HUES6 (cell line): ENCODE results near the gene PARN.
"Not testable (repeated sequence)": the region's sequence is repeated elsewhere in the genome, so short reads cannot be mapped to it uniquely, and the experiment has no call there.

Experiments used
- H3K27ac ChIP-seq: 2 replicates; pipeline ENCODE4 v1.7.0; 2013; ENCODE audit warnings: low read depth, mild to moderate bottlenecking, low read length, inconsistent platforms
- H3K27me3 ChIP-seq: 2 replicates; pipeline ENCODE4 v1.6.1; 2013; ENCODE audit warnings: low read length; ENCODE audit not compliant: control insufficient read depth, insufficient read depth
- H3K36me3 ChIP-seq: 2 replicates; pipeline ENCODE4 v1.6.1; 2013; ENCODE audit warnings: low read length; ENCODE audit not compliant: control insufficient read depth, insufficient read depth
- H3K4me1 ChIP-seq: 2 replicates; pipeline ENCODE4 v1.6.1; 2013; ENCODE audit warnings: low read length; ENCODE audit not compliant: control insufficient read depth, insufficient read depth
- H3K4me3 ChIP-seq: 2 replicates; pipeline ENCODE4 v1.5.1; 2013; ENCODE audit warnings: low read depth, low read length
- H3K9ac ChIP-seq: one replicate; pipeline ENCODE4 v1.6.1; 2013; ENCODE audit warnings: mild to moderate bottlenecking, low read length
- H3K9me3 ChIP-seq: 2 replicates; pipeline ENCODE4 v1.6.1; 2013; ENCODE audit warnings: low read depth, low read length; ENCODE audit not compliant: control insufficient read depth, insufficient read depth

Gene PARN

DNA sequence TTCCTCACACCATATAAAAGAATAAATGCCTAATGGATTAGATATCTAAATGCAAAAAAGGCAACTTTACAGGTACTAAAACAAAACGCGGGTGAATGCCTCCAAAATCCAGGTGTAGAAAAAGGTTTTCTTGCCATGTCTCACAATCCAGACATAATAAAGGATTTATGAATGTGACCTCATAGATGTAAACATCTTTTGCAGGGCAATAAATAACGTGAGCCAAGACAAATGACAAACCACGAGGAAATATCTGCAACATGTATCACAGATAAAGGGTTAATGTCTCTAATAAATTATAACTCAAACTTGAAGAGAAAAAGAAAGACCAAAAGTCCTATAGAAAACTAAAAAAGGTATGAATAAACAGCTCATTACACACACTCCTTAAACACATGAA, 180.7 kb downstream of the PARN start:
- peaks cover 7% of the 10 kb centered on the region for H3K36me3 ChIP-seq
- H3K27ac ChIP-seq, result no peak overlapping the region
- H3K27me3 ChIP-seq, result no peaks in the 10 kb centered on the region
- no peaks in the 10 kb centered on the region for H3K9me3 ChIP-seq
- H3K4me3 ChIP-seq, result no peak overlapping the region
- no peaks in the 10 kb centered on the region for H3K4me1 ChIP-seq
- H3K9ac ChIP-seq, result no peak overlapping the region

GRCh38 chr16:14448879-14449278, 181.2 kb downstream of the PARN start:
- Histone ChIP-seq H3K27ac (no peak overlapping the region), H3K36me3 (peaks cover 7% of the 10 kb centered on the region)

GRCh38 chr16:14447783-14448182, 182.3 kb downstream of the PARN start:
- Histone ChIP-seq H3K4me3 (no peak overlapping the region), H3K36me3 (peaks cover 7% of the 10 kb centered on the region), H3K27ac (no peak overlapping the region), H3K4me1 (no peaks in the 10 kb centered on the region), H3K9ac (no peak overlapping the region), H3K27me3 (no peaks in the 10 kb centered on the region), H3K9me3 (no peaks in the 10 kb centered on the region)

More at GRCh38 chr16:14448879-14449278, 181.2 kb downstream of the PARN start:
- H3K4me1 ChIP-seq, result no peaks in the 10 kb centered on the region
- H3K4me3 ChIP-seq, result no peak overlapping the region
- no peaks in the 10 kb centered on the region for H3K9me3 ChIP-seq
- H3K27me3 ChIP-seq, result no peaks in the 10 kb centered on the region
- H3K9ac ChIP-seq, result no peak overlapping the region

DNA sequence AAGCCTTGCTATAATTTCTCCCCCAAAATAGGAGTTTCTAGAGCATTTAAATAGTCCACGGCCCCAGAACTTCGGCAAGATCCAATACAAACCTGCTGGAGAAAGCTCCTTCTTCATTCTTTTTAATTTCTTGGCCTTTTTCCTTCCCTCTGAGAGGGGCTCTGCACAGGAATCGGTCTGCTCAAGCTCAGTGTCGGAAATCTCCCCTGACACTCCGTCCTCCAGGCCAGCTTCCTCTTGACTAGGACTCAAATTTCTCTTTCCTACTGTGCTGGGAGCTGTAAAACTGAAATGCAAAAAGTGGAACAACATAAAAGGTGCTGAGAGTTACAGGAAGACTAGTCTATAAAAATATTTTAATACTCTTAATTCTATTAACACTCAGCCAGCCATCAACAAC, 183.3 kb downstream of the PARN start:
- H3K9me3 ChIP-seq, result no peaks in the 10 kb centered on the region

DNA sequence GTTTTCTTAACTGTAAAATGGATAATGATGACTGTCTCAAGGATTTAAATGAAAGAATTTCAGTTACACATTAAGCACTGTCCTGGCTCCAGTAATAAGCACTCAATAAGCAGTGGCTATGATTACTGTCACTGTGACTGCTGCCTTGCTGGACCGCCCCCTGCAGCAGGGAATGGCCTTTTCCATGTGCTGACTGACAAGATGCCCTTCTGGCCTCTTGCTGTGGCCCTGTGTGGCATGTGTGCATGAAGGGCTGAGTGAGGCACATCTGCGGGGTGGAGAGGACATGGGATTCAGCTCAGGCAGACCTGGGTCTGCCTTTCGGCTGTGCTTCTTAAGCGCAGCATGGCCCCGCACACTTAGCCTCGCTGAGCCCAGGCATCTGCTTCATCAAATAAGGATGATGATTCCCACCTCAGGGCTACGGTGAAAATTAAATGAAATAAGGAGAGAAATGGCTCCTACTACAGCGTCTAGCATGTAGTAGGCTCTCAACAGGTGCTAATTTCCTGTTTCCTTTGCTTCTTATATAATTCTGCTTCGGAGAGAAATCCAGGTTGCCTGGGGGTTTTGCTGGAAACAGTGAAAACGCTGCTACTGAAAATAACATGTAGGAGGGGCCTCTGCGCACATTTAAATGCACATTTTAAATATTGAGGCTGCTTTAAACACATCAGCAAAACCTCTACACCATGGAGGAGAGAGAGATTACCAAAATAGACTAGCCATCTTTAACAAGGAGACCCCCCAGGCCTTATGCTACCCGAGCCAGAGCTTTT, 183.9 kb downstream of the PARN start:
- peaks cover 7% of the 10 kb centered on the region for H3K36me3 ChIP-seq
- H3K4me1 ChIP-seq, result 0 out of 2 replicates have a peak, but pooled peaks cover 2% of the 10 kb centered on the region
- no peak overlapping the region for H3K27ac ChIP-seq
- H3K9me3 ChIP-seq, result no peaks in the 10 kb centered on the region
- H3K4me3 ChIP-seq, result no peak overlapping the region
- no peak overlapping the region for H3K9ac ChIP-seq
- no peaks in the 10 kb centered on the region for H3K27me3 ChIP-seq

More for the DNA sequence above, 183.3 kb downstream of the PARN start:
- H3K4me3 ChIP-seq, result no peak overlapping the region
- H3K9ac ChIP-seq, result no peak overlapping the region
- H3K27ac ChIP-seq, result no peak overlapping the region
- peaks cover 7% of the 10 kb centered on the region for H3K36me3 ChIP-seq
- no peaks in the 10 kb centered on the region for H3K27me3 ChIP-seq
- no peaks in the 10 kb centered on the region for H3K4me1 ChIP-seq

DNA sequence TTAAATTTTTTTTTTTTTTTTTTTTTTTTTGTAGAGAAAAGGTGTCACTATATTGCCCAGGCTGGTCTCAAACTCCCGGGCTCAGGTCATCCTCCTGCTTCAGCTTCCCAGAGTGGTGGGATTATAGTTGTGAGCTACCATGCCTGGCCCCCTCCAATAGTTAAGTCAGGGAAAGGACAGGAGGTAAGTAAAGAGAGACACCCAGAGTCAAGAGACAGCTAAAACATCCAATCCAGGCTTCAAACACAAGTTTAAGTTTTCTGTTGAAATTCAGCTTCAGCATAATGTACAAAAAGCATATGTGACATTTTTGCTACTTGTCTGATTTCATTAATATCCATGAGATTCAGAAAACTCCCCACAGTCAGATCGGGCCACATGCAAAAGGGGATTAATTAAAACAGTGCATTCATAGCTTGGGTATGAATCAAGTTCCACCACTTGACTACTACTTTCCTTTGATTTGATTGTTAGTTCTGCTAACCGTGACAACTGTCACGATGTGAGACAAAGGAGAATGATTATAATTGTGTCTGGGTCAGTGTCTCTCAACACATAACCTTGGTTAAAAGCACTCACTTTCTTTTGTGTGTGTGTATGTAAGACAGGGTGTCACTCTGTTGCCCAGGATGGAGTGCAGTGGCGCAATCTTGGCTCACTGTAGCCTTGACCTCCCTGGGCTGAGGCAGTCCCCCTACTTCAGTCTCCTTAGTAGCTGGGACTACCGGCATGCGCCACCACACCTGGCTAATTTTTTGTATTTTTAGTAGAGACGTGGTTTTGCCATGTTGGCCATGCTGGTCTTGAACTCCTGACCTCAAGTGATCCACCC, 184.9 kb downstream of the PARN start:
- H3K36me3 ChIP-seq, result peaks cover 7% of the 10 kb centered on the region
- H3K27me3 ChIP-seq, result no peaks in the 10 kb centered on the region
- H3K27ac ChIP-seq, result no peak overlapping the region
- H3K4me1 ChIP-seq, result 0 out of 2 replicates have a peak, but pooled peaks cover 2% of the 10 kb centered on the region
- H3K4me3 ChIP-seq, result no peak overlapping the region
- H3K9me3 ChIP-seq, result no peaks in the 10 kb centered on the region
- no peak overlapping the region for H3K9ac ChIP-seq

DNA sequence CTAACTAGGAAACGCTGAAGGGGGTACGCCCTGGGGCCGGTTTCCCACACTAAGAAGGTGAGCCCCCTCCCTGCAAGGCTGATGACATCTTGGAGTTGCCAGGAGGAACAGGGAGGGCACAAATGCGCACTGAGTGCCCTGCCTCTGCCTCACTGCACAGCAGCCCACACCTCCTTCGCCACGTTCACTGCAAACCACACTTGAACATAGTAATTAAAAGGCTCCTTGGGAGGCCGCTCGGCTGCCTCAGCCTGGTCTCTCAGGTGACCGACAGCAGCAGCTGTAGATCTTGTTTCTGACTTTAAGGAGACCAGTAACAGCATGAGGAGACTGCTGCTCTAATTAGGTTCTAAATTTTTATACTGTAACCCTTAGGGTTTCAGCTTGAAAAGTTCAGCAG, 188.5 kb downstream of the PARN start:
- not testable (repeated sequence) for H3K27ac ChIP-seq, H3K9ac ChIP-seq, H3K9me3 ChIP-seq, H3K27me3 ChIP-seq, H3K4me3 ChIP-seq, H3K4me1 ChIP-seq, H3K36me3 ChIP-seq

DNA sequence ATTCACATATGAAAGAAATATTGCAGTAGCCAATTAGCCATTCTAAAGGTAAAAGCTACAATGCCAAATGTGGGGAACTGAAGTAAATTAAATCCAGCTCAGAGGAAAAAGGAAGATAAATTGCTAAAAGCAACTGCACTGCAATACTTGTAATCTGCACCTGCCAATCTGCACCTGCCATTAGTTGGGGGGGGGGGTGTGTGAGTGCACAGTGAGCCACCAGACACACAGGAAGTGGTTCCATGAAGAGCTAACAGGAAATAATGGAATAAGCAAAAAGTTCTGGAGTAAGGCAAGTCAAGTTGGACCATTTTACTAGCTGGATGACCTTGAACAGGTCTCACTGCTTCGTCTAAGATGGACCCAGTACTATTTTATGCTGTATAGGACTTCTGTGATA, 191.8 kb downstream of the PARN start:
- Histone ChIP-seq H3K36me3 (0 out of 2 replicates have a peak, but pooled peaks cover 5% of the 10 kb centered on the region), H3K9me3 (no peaks in the 10 kb centered on the region)

GRCh38 chr16:14437426-14437825, 192.6 kb downstream of the PARN start:
- Histone ChIP-seq H3K27ac (no peak overlapping the region), H3K36me3 (0 out of 2 replicates have a peak, but pooled peaks cover 8% of the 10 kb centered on the region), H3K9ac (no peak overlapping the region), H3K4me3 (no peak overlapping the region), H3K27me3 (no peaks in the 10 kb centered on the region), H3K9me3 (no peaks in the 10 kb centered on the region), H3K4me1 (0 out of 2 replicates have a peak, but pooled peaks cover 2% of the 10 kb centered on the region)

More for the DNA sequence above, 191.8 kb downstream of the PARN start:
- Histone ChIP-seq H3K4me3 (no peak overlapping the region), H3K9ac (no peak overlapping the region), H3K4me1 (0 out of 2 replicates have a peak, but pooled peaks cover 2% of the 10 kb centered on the region), H3K27me3 (no peaks in the 10 kb centered on the region), H3K27ac (no peak overlapping the region)

DNA sequence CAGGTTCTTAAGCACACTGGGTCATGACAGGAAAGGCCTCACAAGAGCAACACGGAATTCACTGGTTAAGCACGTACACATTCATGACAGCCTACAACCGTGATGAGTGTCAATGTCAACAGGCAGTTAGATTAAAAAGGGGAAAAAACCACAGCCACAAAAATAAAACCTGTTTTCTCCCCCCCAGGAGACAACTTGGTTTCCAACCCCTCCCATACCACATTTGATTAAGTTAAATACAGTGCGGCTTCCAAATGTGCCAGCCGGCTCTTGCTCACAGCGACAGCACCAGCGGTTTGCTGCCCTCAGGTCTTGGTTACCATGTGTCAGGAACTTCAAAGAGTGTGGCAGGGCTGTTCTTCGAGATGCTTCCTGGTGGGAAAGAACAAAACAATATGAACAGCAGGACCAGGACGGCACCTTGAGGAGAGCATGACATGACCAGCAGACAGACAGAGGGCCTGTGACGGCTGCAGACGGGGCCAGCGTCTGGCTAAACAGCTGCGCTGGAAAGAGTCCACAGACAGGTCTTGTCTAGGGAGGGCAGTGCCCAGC, 193.6 kb downstream of the PARN start:
- Histone ChIP-seq H3K9ac (no peak overlapping the region), H3K36me3 (0 out of 2 replicates have a peak, but pooled peaks cover 8% of the 10 kb centered on the region), H3K4me1 (0 out of 2 replicates have a peak, but pooled peaks cover 2% of the 10 kb centered on the region), H3K27ac (no peak overlapping the region), H3K27me3 (no peaks in the 10 kb centered on the region), H3K9me3 (no peaks in the 10 kb centered on the region), H3K4me3 (no peak overlapping the region)
